Kidney (tissue), 14 donors: ENCODE measurements around the gene ICA1. TPM values are rescaled to one million over a fixed set of nuclear protein-coding genes. Genes with fewer than 3 reads are reported as not detected.

Experiments
- DNase-seq, 5 donors: peaks; one replicate each; pipeline ENCODE4 v3.0.0-alpha.2; 2013 to 2020
- FAIRE-seq: peaks from 2 replicates; lab custom pipeline; 2012; peaks lifted over from hg19 to GRCh38; lab: Jason Lieb, UNC
- H3K27ac ChIP-seq, 2 donors: one replicate each; pipeline ENCODE4 v1.7.0; 2013; ENCODE audit warnings: low read depth in 2 of 2, low read length in 2 of 2, inconsistent platforms in 1 of 2
- H3K27me3 ChIP-seq: one replicate; pipeline ENCODE4 v1.7.1; 2013; ENCODE audit warnings: low read length, inconsistent platforms; ENCODE audit not compliant: control insufficient read depth, insufficient read depth
- H3K36me3 ChIP-seq, 3 donors: one replicate each; pipeline versions ENCODE4 v1.7.0 to v1.7.1; 2013; ENCODE audit warnings: low read length in 3 of 3, control low read depth in 1 of 3, inconsistent platforms in 1 of 3; ENCODE audit not compliant: insufficient read depth in 3 of 3, control insufficient read depth in 2 of 3
- H3K4me1 ChIP-seq, 3 donors: one replicate each; pipeline versions ENCODE4 v1.7.0 to v1.7.1; 2013; ENCODE audit warnings: low read length in 3 of 3, inconsistent platforms in 1 of 3, low read depth in 1 of 3; ENCODE audit not compliant: control insufficient read depth in 2 of 3, insufficient read depth in 2 of 3
- H3K4me3 ChIP-seq, 3 donors: one replicate each; pipeline versions ENCODE4 v1.7.0 to v1.8.1; 2013; ENCODE audit warnings: low read length in 3 of 3, control low read depth in 1 of 3, inconsistent platforms in 1 of 3
- H3K9ac ChIP-seq, 3 donors: one replicate each; pipeline versions ENCODE4 v1.7.0 to v1.7.1; 2013; ENCODE audit warnings: low read length in 3 of 3, control low read depth in 1 of 3, inconsistent platforms in 1 of 3
- H3K9me3 ChIP-seq, 3 donors: one replicate each; pipeline versions ENCODE4 v1.7.0 to v1.7.1; 2013; ENCODE audit warnings: low read length in 3 of 3, control low read depth in 1 of 3, inconsistent platforms in 1 of 3; ENCODE audit not compliant: control insufficient read depth in 2 of 3, insufficient read depth in 1 of 3
- CTCF ChIP-seq: IDR thresholded peaks from 3 replicates; pipeline ENCODE4 v1.5.1; 2012; ENCODE audit warnings: mild to moderate bottlenecking, moderate library complexity, borderline replicate concordance; ENCODE audit not compliant: insufficient read depth; ENCODE audit errors: extremely low read depth
- intact Hi-C: fragments of 100-400 bp; cut with DNase I; formaldehyde crosslinking; loops from one replicate; pipeline ENCODE4 v1.11.1; 2022
- polyA plus RNA-seq: library from polyadenylated mRNA; stranded (reverse); fragments of 350-450 nt; fragmentation: Illumina TruSeq; extraction: RNeasy Lipid Tissue Mini Kit (QIAGEN cat#74804); gene quantifications from one replicate; pipeline ENCODE4 v1.2.3, GENCODE V29; 2014; ENCODE audit warnings: low read depth, low replicate concordance; ENCODE audit not compliant: insufficient read depth
- total RNA-seq: library from RNA; stranded (reverse); fragmentation: NEBNext Ultra II Directional; extraction: Animal tissue kit (Norgen Biotek cat#: 25700); gene quantifications from one replicate; pipeline ENCODE4 v1.2.1, GENCODE V29; 2021
- donor health status: control.
- donor health status: control.
- donor health status: control.
- donor health status: control.
- donor health status: control.
- donor health status: DM: yes; HTN: yes; CAD: no.
- donor health status: Normal renal cell carcinoma (clear cell type).

ICA1 gene
- total and polyA plus RNA-seq, 2 donors from 2014 or later: 24.2 to 41.8 TPM

DNA sequence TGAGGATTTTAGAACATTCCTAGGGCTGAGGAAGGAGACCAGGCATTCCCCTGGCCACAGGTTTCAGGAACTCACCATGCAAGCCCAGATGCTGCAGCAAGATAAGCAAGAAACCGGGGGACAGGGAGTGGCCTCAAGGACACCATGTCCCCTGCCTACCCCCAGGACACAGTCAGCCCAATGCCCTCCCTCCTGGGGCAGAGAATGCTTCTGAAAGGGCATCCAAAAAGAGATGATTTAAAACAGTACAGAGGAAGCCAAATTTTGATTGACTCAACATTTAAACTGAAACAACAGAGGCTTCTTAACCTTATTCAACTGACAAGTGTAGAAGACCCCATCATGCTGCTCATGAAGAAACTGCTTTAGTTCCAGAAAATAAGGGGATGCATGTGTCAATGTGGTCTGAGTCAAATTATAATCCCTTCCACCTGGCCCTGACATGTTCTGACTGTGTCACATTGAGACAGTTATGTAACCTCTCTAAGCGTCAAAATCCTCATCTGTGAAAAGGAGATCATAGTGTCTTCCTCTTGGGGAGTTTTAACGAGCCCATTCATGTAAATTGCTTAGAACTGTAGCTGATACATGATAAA is 60.0 kb downstream of the ICA1 start:
- no peaks in the 10 kb centered on the region for H3K27me3 ChIP-seq
- FAIRE-seq (no peak), DNase-seq (no peak)
- H3K27ac ChIP-seq: no peak overlapping the region
- no peak overlapping the region for H3K4me3 ChIP-seq
- H3K9ac ChIP-seq: no peak overlapping the region
- H3K9me3 ChIP-seq: no peaks in the 10 kb centered on the region
- no peaks in the 10 kb centered on the region for H3K36me3 ChIP-seq
- TF ChIP-seq CTCF: no peak
- intact Hi-C loops: no loop called here
- H3K4me1 ChIP-seq: no peaks in the 10 kb centered on the region

DNA sequence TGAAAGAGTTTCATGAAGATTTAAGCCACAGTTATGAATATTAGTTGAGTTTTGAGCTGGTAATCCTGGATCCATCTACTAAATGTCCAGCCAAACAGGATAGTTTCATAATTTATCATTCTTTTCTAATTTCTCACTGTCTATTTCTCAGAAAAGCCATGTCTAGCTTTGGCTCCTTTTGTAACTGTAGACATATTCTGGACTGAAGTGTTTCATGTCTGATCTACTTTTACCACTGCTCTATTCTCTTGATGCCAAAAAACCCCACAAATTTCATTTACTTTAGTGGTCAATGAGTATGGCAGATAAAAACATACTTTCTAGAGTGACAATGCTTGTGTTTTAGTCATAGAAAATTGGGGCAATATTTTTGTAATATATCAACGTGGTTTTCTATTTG is 61.2 kb downstream of the ICA1 start:
- H3K9ac ChIP-seq: no peak overlapping the region
- no peaks in the 10 kb centered on the region for H3K27me3 ChIP-seq
- H3K4me1 ChIP-seq: no peaks in the 10 kb centered on the region
- DNase-seq: no peak
- no peak for FAIRE-seq
- no peak for TF ChIP-seq CTCF
- no peaks in the 10 kb centered on the region for H3K9me3 ChIP-seq
- H3K36me3 ChIP-seq: no peaks in the 10 kb centered on the region
- no peak overlapping the region for H3K27ac ChIP-seq
- no peak overlapping the region for H3K4me3 ChIP-seq
- intact Hi-C loops: no loop called here

GRCh38 chr7:8200316-8200715 is 61.7 kb downstream of the ICA1 start:
- no peak overlapping the region for H3K4me3 ChIP-seq
- no peak for TF ChIP-seq CTCF
- no peak for FAIRE-seq
- no peak overlapping the region for H3K27ac ChIP-seq
- intact Hi-C loops: no loop called here
- H3K36me3 ChIP-seq: no peaks in the 10 kb centered on the region
- H3K4me1 ChIP-seq: no peaks in the 10 kb centered on the region
- no peaks in the 10 kb centered on the region for H3K9me3 ChIP-seq
- H3K27me3 ChIP-seq: no peaks in the 10 kb centered on the region
- no peak overlapping the region for H3K9ac ChIP-seq
- DNase-seq: no peak
